GM23338 (cell line): ENCODE results near the gene MBOAT1.

Experiments used
- CREB1 ChIP-seq: fragments of 250-450 bp; sonication (Bioruptor Pico); IDR thresholded peaks from 2 replicates; pipeline ENCODE4 v1.5.0; 2020; ENCODE audit warnings: low read depth, mild to moderate bottlenecking, moderate library complexity
- EZH2 ChIP-seq: fragments of 200-600 bp; sonication (generic); IDR thresholded peaks from one replicate; pipeline ENCODE4 v1.8.0; 2017; ENCODE audit warnings: antibody characterized with exemption, mild to moderate bottlenecking, low read depth; ENCODE audit not compliant: unreplicated experiment
- EZH2phosphoT487 ChIP-seq: fragments of 200-600 bp; sonication (generic); IDR thresholded peaks from one replicate; pipeline ENCODE4 v1.8.1; 2018; ENCODE audit warnings: antibody characterized with exemption; ENCODE audit not compliant: unreplicated experiment
- JUNB ChIP-seq: IDR thresholded peaks from one replicate; pipeline ENCODE4 v1.6.1; 2016; ENCODE audit warnings: antibody characterized with exemption; ENCODE audit not compliant: unreplicated experiment
- NANOG ChIP-seq: IDR thresholded peaks from 2 replicates; pipeline ENCODE4 v1.6.1; 2016; ENCODE audit warnings: antibody characterized with exemption, borderline replicate concordance
- POLR2AphosphoS5 ChIP-seq: IDR thresholded peaks from 2 replicates; pipeline ENCODE4 v1.6.1; 2016; ENCODE audit warnings: antibody characterized with exemption, low read depth
- STAT1 ChIP-seq: IDR thresholded peaks from one replicate; pipeline ENCODE4 v1.6.1; 2016; ENCODE audit warnings: antibody characterized with exemption; ENCODE audit not compliant: unreplicated experiment
- ZNF114 ChIP-seq: fragments of 250-450 bp; sonication (Bioruptor Pico); IDR thresholded peaks from 2 replicates; pipeline ENCODE4 v1.5.0; 2020; ENCODE audit warnings: mild to moderate bottlenecking, moderate library complexity
- ZNF331 ChIP-seq: fragments of 250-450 bp; sonication (Bioruptor Pico); IDR thresholded peaks from 2 replicates; pipeline ENCODE4 v1.5.0; 2020; ENCODE audit warnings: low read depth, mild to moderate bottlenecking, moderate library complexity
- TF ChIP-seq, protein P1 (sequence below), 2 experiments: fragments of 200-600 bp in 1 of 2; sonication (generic) in 1 of 2; conservative IDR thresholded peaks; 2 replicates each; pipeline versions ENCODE4 v1.5.1 to v1.6.1; 2016 to 2017; ENCODE audit warnings: antibody characterized with exemption in 2 of 2, low read depth in 2 of 2, mild to moderate bottlenecking in 2 of 2, moderate library complexity in 1 of 2
- TF ChIP-seq, protein P2 (sequence below): IDR thresholded peaks from one replicate; pipeline ENCODE4 v1.6.1; 2018; ENCODE audit warnings: antibody characterized with exemption; ENCODE audit not compliant: unreplicated experiment
- TF ChIP-seq, protein P3 (sequence below): IDR thresholded peaks from 2 replicates; pipeline ENCODE4 v1.6.1; 2016; ENCODE audit warnings: antibody characterized with exemption
- TF ChIP-seq, protein P4 (sequence below): fragments of 250-450 bp; sonication (Bioruptor Pico); IDR thresholded peaks from 2 replicates; pipeline ENCODE4 v1.5.0; 2020; ENCODE audit warnings: mild to moderate bottlenecking, moderate library complexity

DNA sequence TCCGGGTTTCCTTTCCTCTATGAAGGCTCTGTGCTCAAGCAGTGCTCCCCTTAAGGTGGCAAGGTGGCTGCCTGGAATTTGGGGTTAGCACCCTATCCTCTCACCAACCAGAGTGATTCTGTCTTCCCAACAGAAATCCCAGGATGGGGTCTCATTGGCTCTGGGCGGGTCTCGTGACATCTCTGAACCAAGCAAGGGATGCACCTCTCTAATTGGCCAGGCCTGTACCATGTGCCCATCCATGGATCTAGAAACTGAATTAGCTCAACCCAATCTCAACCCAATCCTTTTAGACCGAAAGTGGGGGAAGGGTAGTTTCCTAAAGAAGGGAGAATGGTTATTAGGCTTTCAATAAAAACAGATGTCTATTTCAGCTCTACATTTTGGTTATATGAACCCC, 17.6 kb upstream of the MBOAT1 start:
- TF ChIP-seq, protein P1, sequence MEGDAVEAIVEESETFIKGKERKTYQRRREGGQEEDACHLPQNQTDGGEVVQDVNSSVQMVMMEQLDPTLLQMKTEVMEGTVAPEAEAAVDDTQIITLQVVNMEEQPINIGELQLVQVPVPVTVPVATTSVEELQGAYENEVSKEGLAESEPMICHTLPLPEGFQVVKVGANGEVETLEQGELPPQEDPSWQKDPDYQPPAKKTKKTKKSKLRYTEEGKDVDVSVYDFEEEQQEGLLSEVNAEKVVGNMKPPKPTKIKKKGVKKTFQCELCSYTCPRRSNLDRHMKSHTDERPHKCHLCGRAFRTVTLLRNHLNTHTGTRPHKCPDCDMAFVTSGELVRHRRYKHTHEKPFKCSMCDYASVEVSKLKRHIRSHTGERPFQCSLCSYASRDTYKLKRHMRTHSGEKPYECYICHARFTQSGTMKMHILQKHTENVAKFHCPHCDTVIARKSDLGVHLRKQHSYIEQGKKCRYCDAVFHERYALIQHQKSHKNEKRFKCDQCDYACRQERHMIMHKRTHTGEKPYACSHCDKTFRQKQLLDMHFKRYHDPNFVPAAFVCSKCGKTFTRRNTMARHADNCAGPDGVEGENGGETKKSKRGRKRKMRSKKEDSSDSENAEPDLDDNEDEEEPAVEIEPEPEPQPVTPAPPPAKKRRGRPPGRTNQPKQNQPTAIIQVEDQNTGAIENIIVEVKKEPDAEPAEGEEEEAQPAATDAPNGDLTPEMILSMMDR (conservative IDR thresholded peaks at IDR 0.05; ENCODE audit: low read depth in 2 of 2) = no peak
- no peak for TF ChIP-seq JUNB
- TF ChIP-seq POLR2AphosphoS5 = no peak
- no peak for TF ChIP-seq EZH2
- no peak for TF ChIP-seq EZH2phosphoT487
- TF ChIP-seq, protein P2, sequence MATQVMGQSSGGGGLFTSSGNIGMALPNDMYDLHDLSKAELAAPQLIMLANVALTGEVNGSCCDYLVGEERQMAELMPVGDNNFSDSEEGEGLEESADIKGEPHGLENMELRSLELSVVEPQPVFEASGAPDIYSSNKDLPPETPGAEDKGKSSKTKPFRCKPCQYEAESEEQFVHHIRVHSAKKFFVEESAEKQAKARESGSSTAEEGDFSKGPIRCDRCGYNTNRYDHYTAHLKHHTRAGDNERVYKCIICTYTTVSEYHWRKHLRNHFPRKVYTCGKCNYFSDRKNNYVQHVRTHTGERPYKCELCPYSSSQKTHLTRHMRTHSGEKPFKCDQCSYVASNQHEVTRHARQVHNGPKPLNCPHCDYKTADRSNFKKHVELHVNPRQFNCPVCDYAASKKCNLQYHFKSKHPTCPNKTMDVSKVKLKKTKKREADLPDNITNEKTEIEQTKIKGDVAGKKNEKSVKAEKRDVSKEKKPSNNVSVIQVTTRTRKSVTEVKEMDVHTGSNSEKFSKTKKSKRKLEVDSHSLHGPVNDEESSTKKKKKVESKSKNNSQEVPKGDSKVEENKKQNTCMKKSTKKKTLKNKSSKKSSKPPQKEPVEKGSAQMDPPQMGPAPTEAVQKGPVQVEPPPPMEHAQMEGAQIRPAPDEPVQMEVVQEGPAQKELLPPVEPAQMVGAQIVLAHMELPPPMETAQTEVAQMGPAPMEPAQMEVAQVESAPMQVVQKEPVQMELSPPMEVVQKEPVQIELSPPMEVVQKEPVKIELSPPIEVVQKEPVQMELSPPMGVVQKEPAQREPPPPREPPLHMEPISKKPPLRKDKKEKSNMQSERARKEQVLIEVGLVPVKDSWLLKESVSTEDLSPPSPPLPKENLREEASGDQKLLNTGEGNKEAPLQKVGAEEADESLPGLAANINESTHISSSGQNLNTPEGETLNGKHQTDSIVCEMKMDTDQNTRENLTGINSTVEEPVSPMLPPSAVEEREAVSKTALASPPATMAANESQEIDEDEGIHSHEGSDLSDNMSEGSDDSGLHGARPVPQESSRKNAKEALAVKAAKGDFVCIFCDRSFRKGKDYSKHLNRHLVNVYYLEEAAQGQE = no peak
- no peak for TF ChIP-seq STAT1
- TF ChIP-seq CREB1 (CRISPR knock-in tag) = no peak
- no peak for TF ChIP-seq ZNF114 (CRISPR knock-in tag)
- TF ChIP-seq, protein P3, sequence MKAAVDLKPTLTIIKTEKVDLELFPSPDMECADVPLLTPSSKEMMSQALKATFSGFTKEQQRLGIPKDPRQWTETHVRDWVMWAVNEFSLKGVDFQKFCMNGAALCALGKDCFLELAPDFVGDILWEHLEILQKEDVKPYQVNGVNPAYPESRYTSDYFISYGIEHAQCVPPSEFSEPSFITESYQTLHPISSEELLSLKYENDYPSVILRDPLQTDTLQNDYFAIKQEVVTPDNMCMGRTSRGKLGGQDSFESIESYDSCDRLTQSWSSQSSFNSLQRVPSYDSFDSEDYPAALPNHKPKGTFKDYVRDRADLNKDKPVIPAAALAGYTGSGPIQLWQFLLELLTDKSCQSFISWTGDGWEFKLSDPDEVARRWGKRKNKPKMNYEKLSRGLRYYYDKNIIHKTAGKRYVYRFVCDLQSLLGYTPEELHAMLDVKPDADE = no peak
- TF ChIP-seq, protein P4, sequence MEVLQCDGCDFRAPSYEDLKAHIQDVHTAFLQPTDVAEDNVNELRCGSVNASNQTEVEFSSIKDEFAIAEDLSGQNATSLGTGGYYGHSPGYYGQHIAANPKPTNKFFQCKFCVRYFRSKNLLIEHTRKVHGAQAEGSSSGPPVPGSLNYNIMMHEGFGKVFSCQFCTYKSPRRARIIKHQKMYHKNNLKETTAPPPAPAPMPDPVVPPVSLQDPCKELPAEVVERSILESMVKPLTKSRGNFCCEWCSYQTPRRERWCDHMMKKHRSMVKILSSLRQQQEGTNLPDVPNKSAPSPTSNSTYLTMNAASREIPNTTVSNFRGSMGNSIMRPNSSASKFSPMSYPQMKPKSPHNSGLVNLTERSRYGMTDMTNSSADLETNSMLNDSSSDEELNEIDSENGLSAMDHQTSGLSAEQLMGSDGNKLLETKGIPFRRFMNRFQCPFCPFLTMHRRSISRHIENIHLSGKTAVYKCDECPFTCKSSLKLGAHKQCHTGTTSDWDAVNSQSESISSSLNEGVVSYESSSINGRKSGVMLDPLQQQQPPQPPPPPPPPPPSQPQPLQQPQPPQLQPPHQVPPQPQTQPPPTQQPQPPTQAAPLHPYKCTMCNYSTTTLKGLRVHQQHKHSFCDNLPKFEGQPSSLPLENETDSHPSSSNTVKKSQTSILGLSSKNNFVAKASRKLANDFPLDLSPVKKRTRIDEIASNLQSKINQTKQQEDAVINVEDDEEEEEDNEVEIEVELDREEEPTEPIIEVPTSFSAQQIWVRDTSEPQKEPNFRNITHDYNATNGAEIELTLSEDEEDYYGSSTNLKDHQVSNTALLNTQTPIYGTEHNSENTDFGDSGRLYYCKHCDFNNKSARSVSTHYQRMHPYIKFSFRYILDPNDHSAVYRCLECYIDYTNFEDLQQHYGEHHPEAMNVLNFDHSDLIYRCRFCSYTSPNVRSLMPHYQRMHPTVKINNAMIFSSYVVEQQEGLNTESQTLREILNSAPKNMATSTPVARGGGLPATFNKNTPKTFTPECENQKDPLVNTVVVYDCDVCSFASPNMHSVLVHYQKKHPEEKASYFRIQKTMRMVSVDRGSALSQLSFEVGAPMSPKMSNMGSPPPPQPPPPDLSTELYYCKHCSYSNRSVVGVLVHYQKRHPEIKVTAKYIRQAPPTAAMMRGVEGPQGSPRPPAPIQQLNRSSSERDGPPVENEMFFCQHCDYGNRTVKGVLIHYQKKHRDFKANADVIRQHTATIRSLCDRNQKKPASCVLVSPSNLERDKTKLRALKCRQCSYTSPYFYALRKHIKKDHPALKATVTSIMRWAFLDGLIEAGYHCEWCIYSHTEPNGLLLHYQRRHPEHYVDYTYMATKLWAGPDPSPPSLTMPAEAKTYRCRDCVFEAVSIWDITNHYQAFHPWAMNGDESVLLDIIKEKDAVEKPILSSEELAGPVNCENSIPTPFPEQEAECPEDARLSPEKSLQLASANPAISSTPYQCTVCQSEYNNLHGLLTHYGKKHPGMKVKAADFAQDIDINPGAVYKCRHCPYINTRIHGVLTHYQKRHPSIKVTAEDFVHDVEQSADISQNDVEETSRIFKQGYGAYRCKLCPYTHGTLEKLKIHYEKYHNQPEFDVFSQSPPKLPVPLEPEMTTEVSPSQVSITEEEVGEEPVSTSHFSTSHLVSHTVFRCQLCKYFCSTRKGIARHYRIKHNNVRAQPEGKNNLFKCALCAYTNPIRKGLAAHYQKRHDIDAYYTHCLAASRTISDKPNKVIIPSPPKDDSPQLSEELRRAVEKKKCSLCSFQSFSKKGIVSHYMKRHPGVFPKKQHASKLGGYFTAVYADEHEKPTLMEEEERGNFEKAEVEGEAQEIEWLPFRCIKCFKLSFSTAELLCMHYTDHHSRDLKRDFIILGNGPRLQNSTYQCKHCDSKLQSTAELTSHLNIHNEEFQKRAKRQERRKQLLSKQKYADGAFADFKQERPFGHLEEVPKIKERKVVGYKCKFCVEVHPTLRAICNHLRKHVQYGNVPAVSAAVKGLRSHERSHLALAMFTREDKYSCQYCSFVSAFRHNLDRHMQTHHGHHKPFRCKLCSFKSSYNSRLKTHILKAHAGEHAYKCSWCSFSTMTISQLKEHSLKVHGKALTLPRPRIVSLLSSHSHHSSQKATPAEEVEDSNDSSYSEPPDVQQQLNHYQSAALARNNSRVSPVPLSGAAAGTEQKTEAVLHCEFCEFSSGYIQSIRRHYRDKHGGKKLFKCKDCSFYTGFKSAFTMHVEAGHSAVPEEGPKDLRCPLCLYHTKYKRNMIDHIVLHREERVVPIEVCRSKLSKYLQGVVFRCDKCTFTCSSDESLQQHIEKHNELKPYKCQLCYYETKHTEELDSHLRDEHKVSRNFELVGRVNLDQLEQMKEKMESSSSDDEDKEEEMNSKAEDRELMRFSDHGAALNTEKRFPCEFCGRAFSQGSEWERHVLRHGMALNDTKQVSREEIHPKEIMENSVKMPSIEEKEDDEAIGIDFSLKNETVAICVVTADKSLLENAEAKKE = no peak
- TF ChIP-seq NANOG = no peak
- TF ChIP-seq ZNF331 = no peak
